GM21723 (cell line): ENCODE results near the gene TMEM219.
"Not testable (repeated sequence)": the region's sequence is repeated elsewhere in the genome, so short reads cannot be mapped to it uniquely, and the experiment has no call there.

Source experiments
- ATAC-seq: cut with Tn5 transposase; IDR thresholded peaks from one replicate; pipeline ENCODE4 v1.9.1; 2021; ENCODE audit warnings: mild to moderate bottlenecking, moderate library complexity; ENCODE audit not compliant: unreplicated experiment

Gene TMEM219

DNA sequence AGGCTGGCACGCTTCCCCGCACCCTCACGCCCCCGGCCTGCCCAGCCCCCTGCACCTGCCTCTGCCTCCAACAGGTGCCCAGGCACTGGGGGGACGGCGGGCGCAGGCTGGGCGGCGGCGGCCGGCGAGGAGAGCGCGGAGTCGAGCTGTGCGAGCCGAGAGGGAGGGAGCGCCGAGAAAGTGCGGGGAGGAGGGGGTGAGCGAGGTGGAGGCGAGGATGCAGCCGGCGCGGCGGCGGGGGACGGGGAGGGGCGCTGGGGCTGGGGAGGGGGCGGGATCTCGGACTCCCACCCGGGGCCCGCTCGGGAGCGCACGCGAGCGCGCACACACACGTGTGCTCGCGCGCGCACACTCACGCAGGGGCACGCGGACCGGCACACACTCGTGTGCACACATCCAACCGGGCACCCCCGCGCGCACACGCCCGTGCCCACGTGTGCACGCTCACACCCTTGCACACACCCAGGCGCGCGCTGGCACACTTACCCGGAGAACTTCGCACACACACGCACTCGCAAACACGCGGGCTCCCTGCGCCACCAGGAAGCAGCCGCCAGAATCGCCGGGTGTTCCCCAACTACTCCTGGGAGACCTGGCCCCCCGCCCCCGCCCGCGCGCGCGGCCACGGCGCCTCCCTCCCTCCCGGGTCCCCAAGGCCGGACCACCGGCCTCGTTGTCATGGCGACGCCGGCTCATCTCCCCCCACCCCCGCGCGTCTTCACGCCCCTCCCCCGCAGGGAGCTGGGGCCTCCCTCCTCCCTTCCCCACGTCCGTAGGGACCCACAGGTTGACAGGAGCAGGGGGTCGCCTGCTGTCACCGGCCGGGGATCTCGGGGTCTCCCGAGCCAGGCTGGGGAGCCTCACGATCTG lies 49.2 kb downstream of the TMEM219 start, which contains the start of gene DOC2A:
Gene DOC2A (minus strand): TSS at position 184 of the 870 bp plus-strand sequence. CDS start 805 bp downstream, outside the sequence.
- ATAC-seq = no peak

DNA sequence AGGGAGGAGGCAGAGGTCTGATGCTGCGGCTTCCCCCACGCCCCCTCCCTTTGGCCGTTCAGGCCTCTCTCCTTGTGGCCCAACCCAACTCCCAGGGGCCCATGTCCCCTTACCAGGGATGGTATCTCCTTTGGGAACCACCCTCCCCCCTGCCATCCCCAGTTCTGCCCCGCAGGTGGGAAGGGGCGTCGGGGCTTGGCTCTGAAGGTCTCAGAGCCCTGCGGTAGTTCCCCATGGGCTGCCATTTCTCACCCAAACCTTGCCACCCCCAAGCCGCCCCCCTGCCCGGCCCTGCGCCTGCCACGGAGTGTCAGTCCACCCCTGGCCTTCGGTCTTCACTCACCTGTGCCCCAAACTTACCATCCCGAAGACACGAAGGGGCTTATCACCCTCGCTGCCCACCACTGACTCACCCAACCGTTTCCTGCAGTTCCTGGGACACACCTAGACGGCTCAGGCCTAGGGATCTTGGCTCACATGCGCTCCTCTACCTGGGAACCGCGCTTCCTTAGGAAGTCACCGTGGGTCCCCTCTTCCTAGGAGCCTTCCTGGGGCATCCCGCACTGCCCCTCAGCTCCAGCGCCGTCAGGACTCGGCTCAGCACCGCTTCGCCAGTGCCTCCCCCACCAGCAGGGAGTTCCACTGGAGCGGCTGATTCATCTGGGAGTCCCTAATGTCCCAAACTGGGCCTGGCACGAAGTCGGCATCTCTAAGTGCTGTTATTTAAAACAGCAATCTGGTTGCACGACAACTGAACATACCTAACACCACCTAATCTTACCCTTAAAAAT lies 50.0 kb downstream of the TMEM219 start:
- ATAC-seq = no peak

DNA sequence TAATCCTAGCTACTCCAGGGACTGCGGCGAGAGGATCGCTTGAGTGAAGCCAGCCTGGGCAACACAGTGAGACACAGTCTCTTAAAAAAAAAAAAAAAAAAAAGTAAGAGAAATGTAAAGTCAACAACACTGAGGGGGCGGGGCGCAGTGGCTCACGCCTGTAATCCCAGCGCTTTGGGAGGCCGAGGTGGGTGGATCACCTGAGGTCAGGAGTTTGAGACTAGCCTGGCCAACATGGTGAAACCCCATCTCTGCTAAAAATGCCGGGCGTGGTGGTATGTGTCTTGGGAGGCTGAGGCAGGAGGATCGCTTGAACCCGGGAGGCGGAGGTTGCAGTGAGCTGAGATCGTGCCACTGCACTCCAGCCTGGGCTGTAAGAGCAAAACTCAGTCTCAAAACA lies 50.7 kb downstream of the TMEM219 start:
- not testable (repeated sequence) for ATAC-seq

DNA sequence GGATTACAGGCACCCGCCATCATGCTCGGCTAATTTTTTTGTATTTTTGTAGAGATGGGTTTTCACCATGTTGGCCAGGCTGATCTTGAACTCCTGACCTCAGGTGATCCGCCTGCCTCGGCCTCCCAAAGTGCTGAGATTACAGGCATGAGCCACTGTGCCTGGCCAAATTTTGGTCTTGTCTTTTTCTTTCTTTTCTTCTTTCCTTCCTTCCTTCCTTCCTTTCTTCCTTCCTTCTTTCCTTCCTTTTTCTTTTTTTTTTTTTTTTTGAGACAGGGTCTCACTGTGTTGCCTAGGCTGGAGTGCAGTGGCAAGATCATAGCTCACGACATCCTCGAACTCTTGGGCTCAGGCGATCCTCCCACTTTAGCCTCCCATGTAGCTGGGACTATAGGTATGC lies 53.6 kb downstream of the TMEM219 start:
- not testable (repeated sequence) for ATAC-seq

DNA sequence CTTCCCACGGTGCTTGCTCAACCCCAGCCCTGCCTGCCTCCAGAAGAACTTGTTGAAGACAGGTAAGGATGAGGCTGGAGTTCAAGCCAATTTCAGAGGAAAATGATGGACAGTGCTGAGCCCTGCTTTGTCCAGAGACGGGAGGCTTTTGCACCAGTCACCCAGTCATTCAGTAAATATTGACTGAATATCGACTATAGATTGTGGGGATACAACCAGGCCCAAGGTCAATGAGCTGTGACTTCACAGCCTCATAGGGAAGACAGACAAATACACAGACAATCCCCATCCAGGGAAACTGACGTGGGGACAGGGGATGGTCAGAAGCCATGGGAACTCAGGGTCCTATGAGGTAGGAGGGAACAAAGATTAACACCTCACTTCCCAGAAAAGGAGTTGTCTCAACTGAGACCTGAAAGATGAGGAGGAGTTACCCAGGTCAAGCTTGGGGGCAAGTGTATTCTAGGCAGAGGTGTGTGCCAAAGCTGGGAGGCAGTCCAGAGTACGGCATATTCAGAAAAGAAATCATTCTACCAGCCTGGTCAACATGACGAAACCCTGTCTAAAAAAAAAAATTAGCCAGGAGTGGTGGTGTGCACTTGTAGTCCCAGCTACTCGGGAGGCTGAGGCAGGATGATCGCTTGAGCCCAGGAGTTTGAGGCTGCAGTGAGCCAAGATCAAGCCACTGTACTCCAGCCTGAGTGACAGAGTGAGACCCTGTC lies 54.8 kb downstream of the TMEM219 start:
- ATAC-seq = no peak

DNA sequence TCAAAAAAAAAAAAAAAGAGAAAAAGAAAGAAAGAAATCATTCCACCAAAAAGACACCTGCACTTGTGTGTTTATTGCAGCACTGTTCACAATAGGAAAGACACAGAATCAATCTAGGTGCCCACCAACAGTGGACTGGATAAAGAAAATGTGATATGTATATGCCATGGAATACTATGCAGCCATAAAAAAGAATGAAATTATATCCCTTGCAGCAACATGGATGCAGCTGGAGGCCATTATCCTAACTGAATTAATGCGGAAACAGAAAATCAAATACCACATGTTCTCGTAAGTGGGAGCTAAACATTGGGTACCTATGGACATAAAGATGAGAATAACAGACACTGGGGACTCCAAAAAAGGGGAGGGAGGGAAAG lies 55.4 kb downstream of the TMEM219 start:
- no peak for ATAC-seq

DNA sequence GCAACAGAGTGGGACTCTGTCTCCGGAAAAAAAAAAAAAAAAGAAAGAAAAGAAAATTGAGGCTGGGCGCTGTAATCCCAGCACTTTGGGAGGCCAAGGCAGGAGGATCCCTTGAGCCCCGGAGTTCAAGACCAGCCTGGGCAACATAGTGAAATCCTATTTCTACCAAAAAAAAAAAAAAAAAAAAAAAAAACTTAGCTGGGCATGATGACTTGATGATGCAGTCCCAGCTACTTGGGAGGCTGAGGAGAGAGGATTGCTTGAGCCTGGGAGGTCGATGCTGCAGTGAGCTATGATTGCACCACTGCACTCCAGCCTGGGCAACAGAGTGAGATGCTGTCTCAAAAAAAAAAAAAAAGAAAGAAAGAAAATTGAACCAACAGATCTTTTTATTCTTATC lies 56.1 kb downstream of the TMEM219 start:
- not testable (repeated sequence) for ATAC-seq

DNA sequence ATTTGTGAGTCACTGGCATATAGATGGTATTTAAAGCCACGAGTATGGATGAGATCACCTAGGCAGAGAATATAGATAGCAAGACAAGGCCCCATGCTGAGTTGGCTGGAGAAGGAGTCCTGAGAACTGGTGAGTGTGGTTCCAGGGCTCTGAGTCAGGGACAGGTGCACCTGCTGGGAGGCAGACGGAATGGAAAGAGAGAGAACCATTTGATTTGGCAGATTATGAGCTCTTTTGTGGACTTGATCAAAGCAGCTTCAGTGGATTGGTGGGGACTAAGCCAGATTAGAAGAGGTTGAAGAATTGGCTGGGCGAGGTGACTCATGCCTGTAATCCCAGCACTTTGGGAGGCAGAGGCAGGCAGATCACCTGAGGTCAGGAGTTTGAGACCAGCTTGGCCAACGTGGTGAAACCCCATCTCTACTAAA lies 56.9 kb downstream of the TMEM219 start:
- no peak for ATAC-seq
